Activated naive CD8-positive, alpha-beta T cell treated with anti-CD3 and anti-CD28 coated beads, Interleukin-2, amount 10 ng/mL, durations not matched to agents 7 days and 5 days (primary cell): ENCODE results near the gene CHSY1. TPM values are rescaled to one million over a fixed set of nuclear protein-coding genes. Genes with fewer than 3 reads are reported as not detected.

Experiments used
- ATAC-seq: fragments of 150-1000 bp; cut with Tn5 transposase; one replicate; pipeline ENCODE4 v1.10.0; 2021; ENCODE audit warnings: low read depth, moderate library complexity
- POLR2A ChIA-PET: fragments of 350-600 bp; sonication (Branson Sonifier 250); formaldehyde crosslinking; loops from one replicate; lab custom pipeline; 2021; ENCODE audit warnings: antibody characterized with exemption; lab: Charles Lee
- DNase-seq: peaks from one replicate; pipeline ENCODE4 v3.0.0; 2021
- H3K27ac Mint-ChIP-seq: one replicate; pipeline ENCODE4 v1.8.0; 2022; ENCODE audit warnings: mild to moderate bottlenecking, mixed read lengths
- H3K27me3 Mint-ChIP-seq: one replicate; pipeline ENCODE4 v1.8.0; 2022; ENCODE audit warnings: mild to moderate bottlenecking, moderate library complexity, mixed read lengths
- H3K36me3 Mint-ChIP-seq: one replicate; pipeline ENCODE4 v1.8.0; 2021; ENCODE audit warnings: mild to moderate bottlenecking, mixed read lengths
- H3K4me1 Mint-ChIP-seq: one replicate; pipeline ENCODE4 v1.8.0; 2021; ENCODE audit warnings: mixed read lengths
- H3K4me3 Mint-ChIP-seq: one replicate; pipeline ENCODE4 v1.8.0; 2022; ENCODE audit warnings: mild to moderate bottlenecking, moderate library complexity, mixed read lengths
- H3K9me3 Mint-ChIP-seq: one replicate; pipeline ENCODE4 v1.8.0; 2021; ENCODE audit warnings: mixed read lengths
- total RNA-seq, 2 experiments: library from RNA; stranded (reverse); gene quantifications; one replicate each; pipeline ENCODE4 v1.2.3, GENCODE V29; 2021

Gene CHSY1
- total RNA-seq, 2 experiments from 2014 or later = 37.0 to 37.8 TPM

- no peak overlapping the region for H3K4me3 Mint-ChIP-seq
- H3K36me3 Mint-ChIP-seq = no peaks in the 10 kb centered on the region
- H3K27me3 Mint-ChIP-seq = peaks cover 14% of the 10 kb centered on the region
- DNase-seq (no peak), ATAC-seq (no peak)
- no peak overlapping the region for H3K27ac Mint-ChIP-seq
- H3K9me3 Mint-ChIP-seq = no peaks in the 10 kb centered on the region
- POLR2A ChIA-PET = interaction anchor here (1.2 kb wide), 1 partner anchor 11 kb away, joined by 5 read pairs; the partner anchor contains the start of gene CHSY1
- peaks cover 4% of the 10 kb centered on the region for H3K4me1 Mint-ChIP-seq
Measured at GRCh38 chr15:101262551-101262950, 10.7 kb upstream of the CHSY1 start.

- Mint-ChIP-seq H3K27ac (no peak overlapping the region), H3K4me3 (no peak overlapping the region), H3K27me3 (peaks cover 14% of the 10 kb centered on the region), H3K36me3 (no peaks in the 10 kb centered on the region), H3K9me3 (no peaks in the 10 kb centered on the region), H3K4me1 (peaks cover 18% of the 10 kb centered on the region)
- ATAC-seq (peak; percentile 51), DNase-seq (no peak)
- POLR2A ChIA-PET = interaction anchor here (1.0 kb wide), 1 partner anchor 243 kb away, joined by 3 read pairs; no protein-coding TSS in a partner anchor
Measured at GRCh38 chr15:101258238-101259144, 6.6 kb upstream of the CHSY1 start.

- Mint-ChIP-seq H3K27me3 (peaks cover 10% of the 10 kb centered on the region), H3K4me3 (no peak overlapping the region), H3K9me3 (no peaks in the 10 kb centered on the region), H3K36me3 (no peaks in the 10 kb centered on the region), H3K27ac (no peak overlapping the region), H3K4me1 (peaks cover 28% of the 10 kb centered on the region)
- POLR2A ChIA-PET = no interaction called here
- DNase-seq (no peak), ATAC-seq (no peak)
Measured at GRCh38 chr15:101256757-101257156, 4.9 kb upstream of the CHSY1 start.

- POLR2A ChIA-PET = no interaction called here
- ATAC-seq (no peak), DNase-seq (no peak)
- Mint-ChIP-seq H3K27me3 (peaks cover 10% of the 10 kb centered on the region), H3K36me3 (peaks cover under 1% of the 10 kb centered on the region), H3K27ac (no peak overlapping the region), H3K9me3 (no peaks in the 10 kb centered on the region), H3K4me1 (peaks cover 28% of the 10 kb centered on the region), H3K4me3 (no peak overlapping the region)
Measured at GRCh38 chr15:101255615-101256241, 3.9 kb upstream of the CHSY1 start.

GRCh38 chr15:101255051-101255395 is 3.2 kb upstream of the CHSY1 start:
- ATAC-seq (no peak), DNase-seq (no peak)
- H3K4me1 Mint-ChIP-seq = peaks cover 33% of the 10 kb centered on the region
- no peaks in the 10 kb centered on the region for H3K9me3 Mint-ChIP-seq
- no peak overlapping the region for H3K27ac Mint-ChIP-seq
- H3K36me3 Mint-ChIP-seq = peaks cover 5% of the 10 kb centered on the region
- H3K27me3 Mint-ChIP-seq = peaks cover 10% of the 10 kb centered on the region
- H3K4me3 Mint-ChIP-seq = peak overlapping the region; percentile 3
- POLR2A ChIA-PET = interaction anchor here (0.9 kb wide), 1 partner anchor 12 kb away, joined by 3 read pairs; no protein-coding TSS in a partner anchor

GRCh38 chr15:101254157-101255050 is 2.6 kb upstream of the CHSY1 start:
- Mint-ChIP-seq H3K4me1 (peaks cover 39% of the 10 kb centered on the region), H3K9me3 (no peaks in the 10 kb centered on the region), H3K4me3 (no peak overlapping the region), H3K27me3 (peaks cover 7% of the 10 kb centered on the region), H3K27ac (no peak overlapping the region), H3K36me3 (peaks cover 11% of the 10 kb centered on the region)
- no peak for DNase-seq
- no peak for ATAC-seq
- POLR2A ChIA-PET = interaction anchor here (0.9 kb wide), 1 partner anchor 12 kb away, joined by 3 read pairs; no protein-coding TSS in a partner anchor

- peak overlapping the region; percentile 96 for H3K27ac Mint-ChIP-seq
- POLR2A ChIA-PET = interaction anchor here (1.5 to 1.9 kb wide), 3 partner anchors 10 to 129 kb away, joined by 3 to 22 read pairs (median 7); no protein-coding TSS in a partner anchor
- peaks cover 18% of the 10 kb centered on the region for H3K36me3 Mint-ChIP-seq
- peak overlapping the region; percentile 98 for H3K4me3 Mint-ChIP-seq
- no peaks in the 10 kb centered on the region for H3K27me3 Mint-ChIP-seq
- no peaks in the 10 kb centered on the region for H3K9me3 Mint-ChIP-seq
- H3K4me1 Mint-ChIP-seq = peaks cover 47% of the 10 kb centered on the region
- no peak for ATAC-seq
- no peak for DNase-seq
Measured at GRCh38 chr15:101252836-101253235, 988 bp upstream of the CHSY1 start.

- no peaks in the 10 kb centered on the region for H3K27me3 Mint-ChIP-seq
- DNase-seq = peak; percentile 53
- H3K27ac Mint-ChIP-seq = peak overlapping the region; percentile 85
- peaks cover 22% of the 10 kb centered on the region for H3K36me3 Mint-ChIP-seq
- peak; percentile 39 for ATAC-seq
- H3K9me3 Mint-ChIP-seq = no peaks in the 10 kb centered on the region
- POLR2A ChIA-PET = interaction anchor here (0.6 to 2.4 kb wide), 24 partner anchors 9 to 901 kb away, joined by 3 to 22 read pairs (median 5); partner anchors contain the start of gene SNRPA1
- H3K4me3 Mint-ChIP-seq = peak overlapping the region; percentile 85
- peaks cover 61% of the 10 kb centered on the region for H3K4me1 Mint-ChIP-seq
Measured at GRCh38 chr15:101250873-101251829, 697 bp downstream of the CHSY1 start.

- H3K27me3 Mint-ChIP-seq = no peaks in the 10 kb centered on the region
- H3K27ac Mint-ChIP-seq = peak overlapping the region; percentile 80
- H3K4me1 Mint-ChIP-seq = peaks cover 63% of the 10 kb centered on the region
- POLR2A ChIA-PET = interaction anchor here (1.0 to 2.4 kb wide), 7 partner anchors 8 to 160 kb away, joined by 3 to 9 read pairs (median 4); no protein-coding TSS in a partner anchor
- H3K4me3 Mint-ChIP-seq = peak overlapping the region; percentile 75
- H3K36me3 Mint-ChIP-seq = peaks cover 26% of the 10 kb centered on the region
- DNase-seq (no peak), ATAC-seq (no peak)
- H3K9me3 Mint-ChIP-seq = no peaks in the 10 kb centered on the region
Measured at GRCh38 chr15:101250341-101250831, 1.5 kb downstream of the CHSY1 start.

GRCh38 chr15:101248274-101248673 is 3.6 kb downstream of the CHSY1 start:
- Mint-ChIP-seq H3K4me3 (peak overlapping the region; percentile 29), H3K4me1 (peaks cover 75% of the 10 kb centered on the region), H3K36me3 (peaks cover 26% of the 10 kb centered on the region), H3K27me3 (no peaks in the 10 kb centered on the region), H3K9me3 (no peaks in the 10 kb centered on the region), H3K27ac (no peak overlapping the region)
- DNase-seq = no peak
- ATAC-seq = no peak
- POLR2A ChIA-PET = no interaction called here

GRCh38 chr15:101246824-101247745 is 4.8 kb downstream of the CHSY1 start:
- ATAC-seq (no peak), DNase-seq (no peak)
- peak overlapping the region; percentile 41 for H3K27ac Mint-ChIP-seq
- POLR2A ChIA-PET = no interaction called here
- no peaks in the 10 kb centered on the region for H3K9me3 Mint-ChIP-seq
- peaks cover 29% of the 10 kb centered on the region for H3K36me3 Mint-ChIP-seq
- no peaks in the 10 kb centered on the region for H3K27me3 Mint-ChIP-seq
- peaks cover 76% of the 10 kb centered on the region for H3K4me1 Mint-ChIP-seq
- H3K4me3 Mint-ChIP-seq = peak overlapping the region; percentile 56
